Activated CD4-positive, alpha-beta T cell treated with anti-CD3 and anti-CD28 coated beads, Interleukin-2, amount 10 ng/mL, durations not matched to agents 7 days and 5 days (primary cell): ENCODE results near the gene LCA5L. TPM values are rescaled to one million over a fixed set of nuclear protein-coding genes. Genes with fewer than 3 reads are reported as not detected.
A peak's percentile ranks its signal among the peaks of the same experiment; 100 is the strongest.

Experiments
- CTCF ChIA-PET: fragments of 350-600 bp; sonication (Branson Sonifier 250); formaldehyde crosslinking; loops from one replicate; lab custom pipeline; 2021; ENCODE audit warnings: antibody characterized with exemption; lab: Charles Lee
- POLR2A ChIA-PET: fragments of 350-600 bp; sonication (Branson Sonifier 250); formaldehyde crosslinking; loops from one replicate; lab custom pipeline; 2021; ENCODE audit warnings: antibody characterized with exemption; lab: Charles Lee
- DNase-seq: peaks from one replicate; pipeline ENCODE4 v3.0.0-alpha.2; 2020
- H3K27ac Mint-ChIP-seq: one replicate; pipeline ENCODE4 v1.8.0; 2021; ENCODE audit warnings: mild to moderate bottlenecking, moderate library complexity, mixed read lengths
- H3K27me3 Mint-ChIP-seq: one replicate; pipeline ENCODE4 v1.8.0; 2021; ENCODE audit warnings: mixed read lengths
- H3K36me3 Mint-ChIP-seq: one replicate; pipeline ENCODE4 v1.8.0; 2021; ENCODE audit warnings: low read depth, mixed read lengths
- H3K4me1 Mint-ChIP-seq: one replicate; pipeline ENCODE4 v1.8.0; 2021; ENCODE audit warnings: mixed read lengths
- H3K4me3 Mint-ChIP-seq: one replicate; pipeline ENCODE4 v1.8.0; 2021; ENCODE audit warnings: mild to moderate bottlenecking, moderate library complexity, mixed read lengths
- H3K9me3 Mint-ChIP-seq: one replicate; pipeline ENCODE4 v1.8.0; 2021; ENCODE audit warnings: mixed read lengths
- total RNA-seq, 2 experiments: library from RNA; stranded (reverse); gene quantifications; one replicate each; pipeline ENCODE4 v1.2.3, GENCODE V29; 2021

Gene LCA5L
- under 1 TPM in 1 of 2 experiments, not detected in 1; 0.19 TPM for total RNA-seq

- peaks cover 19% of the 10 kb centered on the region for H3K4me1 Mint-ChIP-seq
- POLR2A ChIA-PET = no interaction called here
Measured at GRCh38 chr21:39445321-39446269, at the start of gene LCA5L. TSS of gene LCA5L (minus strand) at chr21:39445778. CDS start at chr21:39428493, 17,285 bp downstream.

GRCh38 chr21:39489380-39489924, 43.9 kb upstream of the LCA5L start:
- Mint-ChIP-seq H3K4me1 (no peaks in the 10 kb centered on the region), H3K9me3 (no peaks in the 10 kb centered on the region), H3K27me3 (no peaks in the 10 kb centered on the region), H3K4me3 (no peak overlapping the region), H3K27ac (no peak overlapping the region), H3K36me3 (no peaks in the 10 kb centered on the region)
- DNase-seq = no peak
- ChIA-PET POLR2A (no interaction called here), CTCF (no interaction called here)

More at GRCh38 chr21:39445321-39446269, at the start of gene LCA5L:
- Mint-ChIP-seq H3K36me3 (no peaks in the 10 kb centered on the region), H3K9me3 (no peaks in the 10 kb centered on the region), H3K27me3 (peaks cover 18% of the 10 kb centered on the region), H3K4me3 (peak within 1 kb of the TSS; percentile 87), H3K27ac (peak within 1 kb of the TSS; percentile 88)
- DNase-seq = peak; percentile 89
- CTCF ChIA-PET = interaction anchor here (0.7 to 1.6 kb wide), 2 partner anchors 262 to 938 kb away, joined by 3 read pairs; partner anchors contain the start of gene PSMG1

- ChIA-PET POLR2A (no interaction called here), CTCF (no interaction called here)
- H3K27me3 Mint-ChIP-seq = no peaks in the 10 kb centered on the region
- no peaks in the 10 kb centered on the region for H3K36me3 Mint-ChIP-seq
- H3K4me1 Mint-ChIP-seq = no peaks in the 10 kb centered on the region
- H3K4me3 Mint-ChIP-seq = no peak overlapping the region
- H3K27ac Mint-ChIP-seq = no peak overlapping the region
- H3K9me3 Mint-ChIP-seq = no peaks in the 10 kb centered on the region
- no peak for DNase-seq
Measured at GRCh38 chr21:39484711-39485276, 39.2 kb upstream of the LCA5L start.

- POLR2A ChIA-PET = no interaction called here
- Mint-ChIP-seq H3K9me3 (no peaks in the 10 kb centered on the region), H3K4me1 (no peaks in the 10 kb centered on the region), H3K27me3 (peaks cover under 1% of the 10 kb centered on the region), H3K36me3 (peaks cover under 1% of the 10 kb centered on the region), H3K4me3 (no peak overlapping the region), H3K27ac (no peak overlapping the region)
- CTCF ChIA-PET = interaction anchor here (1.0 kb wide), 1 partner anchor 21 kb away, joined by 3 read pairs; no protein-coding TSS in a partner anchor
- DNase-seq = no peak
Measured at GRCh38 chr21:39483917-39484316, 38.3 kb upstream of the LCA5L start.

- no peak for DNase-seq
- Mint-ChIP-seq H3K4me3 (no peak overlapping the region), H3K27me3 (peaks cover 2% of the 10 kb centered on the region), H3K4me1 (no peaks in the 10 kb centered on the region), H3K27ac (no peak overlapping the region), H3K9me3 (no peaks in the 10 kb centered on the region), H3K36me3 (peaks cover 1% of the 10 kb centered on the region)
- ChIA-PET POLR2A (no interaction called here), CTCF (no interaction called here)
Measured at GRCh38 chr21:39481886-39482285, 36.3 kb upstream of the LCA5L start.

GRCh38 chr21:39480271-39480670, 34.7 kb upstream of the LCA5L start:
- DNase-seq = no peak
- Mint-ChIP-seq H3K27ac (no peak overlapping the region), H3K4me3 (no peak overlapping the region), H3K27me3 (peaks cover 2% of the 10 kb centered on the region), H3K9me3 (no peaks in the 10 kb centered on the region), H3K4me1 (no peaks in the 10 kb centered on the region), H3K36me3 (peaks cover 1% of the 10 kb centered on the region)
- ChIA-PET POLR2A (no interaction called here), CTCF (interaction anchor here (0.6 kb wide), 1 partner anchor 9 kb away, joined by 3 read pairs; no protein-coding TSS in a partner anchor)

- ChIA-PET POLR2A (no interaction called here), CTCF (interaction anchor here (0.6 kb wide), 1 partner anchor 8 kb away, joined by 3 read pairs; no protein-coding TSS in a partner anchor)
Measured at GRCh38 chr21:39479814-39480182, 34.2 kb upstream of the LCA5L start.

GRCh38 chr21:39479164-39479813, 33.7 kb upstream of the LCA5L start:
- POLR2A ChIA-PET = no interaction called here
- no peak for DNase-seq
- H3K4me1 Mint-ChIP-seq = no peaks in the 10 kb centered on the region
- no peak overlapping the region for H3K4me3 Mint-ChIP-seq
- no peaks in the 10 kb centered on the region for H3K9me3 Mint-ChIP-seq
- CTCF ChIA-PET = no interaction called here
- peaks cover 2% of the 10 kb centered on the region for H3K27me3 Mint-ChIP-seq
- H3K27ac Mint-ChIP-seq = no peak overlapping the region
- H3K36me3 Mint-ChIP-seq = peaks cover 1% of the 10 kb centered on the region

More at GRCh38 chr21:39479814-39480182, 34.2 kb upstream of the LCA5L start:
- Mint-ChIP-seq H3K4me1 (no peaks in the 10 kb centered on the region), H3K9me3 (no peaks in the 10 kb centered on the region), H3K4me3 (no peak overlapping the region), H3K36me3 (peaks cover 1% of the 10 kb centered on the region), H3K27me3 (peaks cover 2% of the 10 kb centered on the region), H3K27ac (no peak overlapping the region)
- DNase-seq = no peak

- H3K27me3 Mint-ChIP-seq = peaks cover 2% of the 10 kb centered on the region
- H3K27ac Mint-ChIP-seq = no peak overlapping the region
- ChIA-PET POLR2A (no interaction called here), CTCF (interaction anchor here (0.8 kb wide), 1 partner anchor 13 kb away, joined by 3 read pairs; no protein-coding TSS in a partner anchor)
- no peaks in the 10 kb centered on the region for H3K9me3 Mint-ChIP-seq
- DNase-seq = no peak
- no peaks in the 10 kb centered on the region for H3K4me1 Mint-ChIP-seq
- no peak overlapping the region for H3K4me3 Mint-ChIP-seq
- H3K36me3 Mint-ChIP-seq = peaks cover 1% of the 10 kb centered on the region
Measured at GRCh38 chr21:39474611-39475010, 29.0 kb upstream of the LCA5L start.

GRCh38 chr21:39472786-39473185, 27.2 kb upstream of the LCA5L start:
- Mint-ChIP-seq H3K9me3 (no peaks in the 10 kb centered on the region), H3K4me3 (no peak overlapping the region), H3K4me1 (no peaks in the 10 kb centered on the region), H3K36me3 (no peaks in the 10 kb centered on the region), H3K27ac (no peak overlapping the region), H3K27me3 (no peaks in the 10 kb centered on the region)
- no peak for DNase-seq
- ChIA-PET POLR2A (no interaction called here), CTCF (no interaction called here)

- no peaks in the 10 kb centered on the region for H3K9me3 Mint-ChIP-seq
- no peak for DNase-seq
- ChIA-PET POLR2A (no interaction called here), CTCF (interaction anchor here (0.6 to 1.1 kb wide), 2 partner anchors 8 to 10 kb away, joined by 3 to 4 read pairs; no protein-coding TSS in a partner anchor)
- H3K4me3 Mint-ChIP-seq = no peak overlapping the region
- no peak overlapping the region for H3K27ac Mint-ChIP-seq
- no peaks in the 10 kb centered on the region for H3K36me3 Mint-ChIP-seq
- H3K27me3 Mint-ChIP-seq = no peaks in the 10 kb centered on the region
- no peaks in the 10 kb centered on the region for H3K4me1 Mint-ChIP-seq
Measured at GRCh38 chr21:39471598-39471997, 26.0 kb upstream of the LCA5L start.

GRCh38 chr21:39468559-39468958, 23.0 kb upstream of the LCA5L start:
- Mint-ChIP-seq H3K27me3 (no peaks in the 10 kb centered on the region), H3K4me1 (no peaks in the 10 kb centered on the region), H3K9me3 (peaks cover 6% of the 10 kb centered on the region), H3K36me3 (no peaks in the 10 kb centered on the region), H3K27ac (no peak overlapping the region), H3K4me3 (no peak overlapping the region)
- POLR2A ChIA-PET = no interaction called here
- CTCF ChIA-PET = no interaction called here
- no peak for DNase-seq
